Natural killer cell (primary cell): ENCODE measurements around the gene OR10AG1. TPM values are rescaled to one million over a fixed set of nuclear protein-coding genes. Genes with fewer than 3 reads are reported as not detected.

ENCODE experiments used
- ATAC-seq, 3 donors: fragments of 150-1000 bp in 2 of 3; fragments of 200-7000 bp in 1 of 3; cut with Tn5 transposase; 1 replicate in 1 of 3; 2 replicates in 2 of 3; pipeline ENCODE4 v1.10.0; 2021; ENCODE audit warnings: mild to moderate bottlenecking in 2 of 3, moderate library complexity in 2 of 3
- DNase-seq, 2 donors: peaks; one replicate each; pipeline versions ENCODE4 v3.0.0 to v3.0.0-alpha.2; 2013 to 2021; ENCODE audit warnings: mixed read lengths in 1 of 2
- H3K27ac ChIP-seq: one replicate; pipeline ENCODE4 v1.5.1; 2013; ENCODE audit warnings: mild to moderate bottlenecking, low read length
- H3K27me3 ChIP-seq: one replicate; pipeline ENCODE4 v1.6.1; 2013; ENCODE audit warnings: low read length; ENCODE audit not compliant: control insufficient read depth, insufficient read depth
- H3K36me3 ChIP-seq: one replicate; pipeline ENCODE4 v1.6.1; 2013; ENCODE audit warnings: low read length; ENCODE audit not compliant: control insufficient read depth, insufficient read depth
- H3K4me1 ChIP-seq: one replicate; pipeline ENCODE4 v1.6.1; 2013; ENCODE audit warnings: low read length; ENCODE audit not compliant: control insufficient read depth, insufficient read depth
- H3K4me3 ChIP-seq: one replicate; pipeline ENCODE4 v1.5.1; 2013; ENCODE audit warnings: low read length
- H3K9me3 ChIP-seq: one replicate; pipeline ENCODE4 v1.6.1; 2013; ENCODE audit warnings: low read length; ENCODE audit not compliant: control insufficient read depth, insufficient read depth
- H3K27ac Mint-ChIP-seq, 2 donors: one replicate each; pipeline ENCODE4 v1.8.0; 2022; ENCODE audit warnings: mild to moderate bottlenecking in 2 of 2, mixed read lengths in 2 of 2, moderate library complexity in 1 of 2
- H3K27me3 Mint-ChIP-seq, 2 donors: one replicate each; pipeline ENCODE4 v1.8.0; 2022; ENCODE audit warnings: low read depth in 2 of 2, mixed read lengths in 2 of 2
- H3K36me3 Mint-ChIP-seq: one replicate; pipeline ENCODE4 v1.8.0; 2022; ENCODE audit warnings: mixed read lengths
- H3K4me1 Mint-ChIP-seq, 2 donors: one replicate each; pipeline ENCODE4 v1.8.0; 2022; ENCODE audit warnings: mixed read lengths in 2 of 2
- H3K4me3 Mint-ChIP-seq: one replicate; pipeline ENCODE4 v1.8.0; 2022; ENCODE audit warnings: mild to moderate bottlenecking, moderate library complexity, mixed read lengths
- H3K9me3 Mint-ChIP-seq, 2 donors: one replicate each; pipeline ENCODE4 v1.8.0; 2022; ENCODE audit warnings: mixed read lengths in 2 of 2
- CTCF ChIP-seq: fragments of 200-600 bp; IDR thresholded peaks from one replicate; pipeline ENCODE4 v1.8.0; 2022; ENCODE audit warnings: antibody characterized with exemption
- WGBS: methylation state at CpG from one replicate; pipeline ENCODE4 v1.1.7; 2013; ENCODE audit warnings: missing lambda C conversion rate; ENCODE audit not compliant: insufficient coverage; 5-methylcytosine and 5-hydroxymethylcytosine counted together
- intact Hi-C: fragments of 100-400 bp; cut with micrococcal nuclease; formaldehyde crosslinking; loops from one replicate; pipeline ENCODE4 v1.14.2; 2022
- total RNA-seq, 4 donors: library from RNA; stranded (reverse); fragments of 120-200 nt in 1 of 4; gene quantifications; one replicate each; pipeline versions ENCODE4 v1.2.3 to v1.2.4, GENCODE V29; 2013 to 2022

OR10AG1 gene
- total RNA-seq, 3 donors from 2014 or later (not counting 1 experiment from before 2014, with no cell fraction given): not detected

- H3K27ac ChIP-seq: no peak overlapping the region
- DNase-seq: no peak
- no peaks in the 10 kb centered on the region for H3K36me3 ChIP-seq
- Mint-ChIP-seq H3K4me1 (no peaks in the 10 kb centered on the region), H3K9me3 (peaks cover 18 to 27% of the 10 kb centered on the region in 2 donors), H3K36me3 (peaks cover 22% of the 10 kb centered on the region), H3K27me3 (no peaks in the 10 kb centered on the region), H3K27ac (no peak overlapping the region), H3K4me3 (no peak overlapping the region)
- no peak for TF ChIP-seq CTCF
- no peak overlapping the region for H3K4me3 ChIP-seq
- intact Hi-C loops: no loop called here
- 87% methylated on average over 3 of the region's 3 CpGs for WGBS
- H3K27me3 ChIP-seq: no peaks in the 10 kb centered on the region
- ATAC-seq: no peak
- H3K4me1 ChIP-seq: no peaks in the 10 kb centered on the region
- H3K9me3 ChIP-seq: peaks cover 7% of the 10 kb centered on the region
Measured at GRCh38 chr11:55970935-55971334, 1.2 kb upstream of the OR10AG1 start.

GRCh38 chr11:55967914-55968313 lies 1.8 kb downstream of the OR10AG1 start:
- no peaks in the 10 kb centered on the region for H3K36me3 ChIP-seq
- intact Hi-C loops: no loop called here
- no peak for ATAC-seq
- TF ChIP-seq CTCF: no peak
- H3K27me3 ChIP-seq: no peaks in the 10 kb centered on the region
- no peak overlapping the region for H3K27ac ChIP-seq
- Mint-ChIP-seq H3K27ac (no peak overlapping the region), H3K4me1 (no peaks in the 10 kb centered on the region), H3K36me3 (peaks cover 16% of the 10 kb centered on the region), H3K9me3 (peaks cover 18 to 25% of the 10 kb centered on the region in 2 donors), H3K4me3 (no peak overlapping the region), H3K27me3 (no peaks in the 10 kb centered on the region)
- 80% methylated on average over 5 of the region's 5 CpGs for WGBS
- no peak overlapping the region for H3K4me3 ChIP-seq
- no peak for DNase-seq
- no peaks in the 10 kb centered on the region for H3K4me1 ChIP-seq
- H3K9me3 ChIP-seq: peaks cover 7% of the 10 kb centered on the region

GRCh38 chr11:55966391-55966790 lies 3.4 kb downstream of the OR10AG1 start:
- Mint-ChIP-seq H3K9me3 (peaks cover 19 to 22% of the 10 kb centered on the region in 2 donors), H3K27ac (no peak overlapping the region), H3K36me3 (peaks cover 3% of the 10 kb centered on the region), H3K4me3 (no peak overlapping the region), H3K27me3 (no peaks in the 10 kb centered on the region), H3K4me1 (no peaks in the 10 kb centered on the region)
- TF ChIP-seq CTCF: no peak
- Histone ChIP-seq H3K4me1 (no peaks in the 10 kb centered on the region), H3K27ac (no peak overlapping the region), H3K9me3 (peaks cover 7% of the 10 kb centered on the region), H3K4me3 (no peak overlapping the region), H3K27me3 (no peaks in the 10 kb centered on the region), H3K36me3 (no peaks in the 10 kb centered on the region)
- 57% methylated on average over 1 of the region's 2 CpGs for WGBS
- no peak for DNase-seq
- intact Hi-C loops: no loop called here
- no peak for ATAC-seq

GRCh38 chr11:55956521-55956920 lies 13.2 kb downstream of the OR10AG1 start:
- no peak overlapping the region for H3K27ac ChIP-seq
- no peak for TF ChIP-seq CTCF
- DNase-seq (no peak), ATAC-seq (no peak)
- H3K9me3 Mint-ChIP-seq: peaks cover 8 to 15% of the 10 kb centered on the region in 2 donors
- no peaks in the 10 kb centered on the region for H3K27me3 ChIP-seq
- H3K4me1 Mint-ChIP-seq: no peaks in the 10 kb centered on the region
- no peaks in the 10 kb centered on the region for H3K9me3 ChIP-seq
- H3K4me1 ChIP-seq: no peaks in the 10 kb centered on the region
- H3K27me3 Mint-ChIP-seq: no peaks in the 10 kb centered on the region
- 64% methylated on average over 2 of the region's 4 CpGs for WGBS
- no peak overlapping the region for H3K4me3 ChIP-seq
- intact Hi-C loops: no loop called here
- peaks cover 6% of the 10 kb centered on the region for H3K36me3 Mint-ChIP-seq
- H3K4me3 Mint-ChIP-seq: no peak overlapping the region
- H3K36me3 ChIP-seq: no peaks in the 10 kb centered on the region
- no peak overlapping the region for H3K27ac Mint-ChIP-seq
